Duodenal mucosa (tissue), 2 donors: Measurements from ENCODE around the gene PRPSAP1.
"Not testable (repeated sequence)": the region's sequence is repeated elsewhere in the genome, so short reads cannot be mapped to it uniquely, and the experiment has no call there.

ENCODE experiments used
- H3K27ac ChIP-seq: one replicate; pipeline ENCODE4 v1.7.0; 2013; ENCODE audit warnings: low read depth, low read length
- H3K27me3 ChIP-seq, 2 donors: one replicate each; pipeline ENCODE4 v1.7.0; 2013; ENCODE audit warnings: low read length in 2 of 2, control low read depth in 1 of 2; ENCODE audit not compliant: insufficient read depth in 2 of 2, control insufficient read depth in 1 of 2
- H3K36me3 ChIP-seq, 2 donors: one replicate each; pipeline ENCODE4 v1.7.0; 2013; ENCODE audit warnings: low read length in 2 of 2, control low read depth in 1 of 2; ENCODE audit not compliant: insufficient read depth in 2 of 2, control insufficient read depth in 1 of 2
- H3K4me1 ChIP-seq, 2 donors: one replicate each; pipeline ENCODE4 v1.7.0; 2013; ENCODE audit warnings: low read length in 2 of 2, control low read depth in 1 of 2; ENCODE audit not compliant: insufficient read depth in 2 of 2, control insufficient read depth in 1 of 2
- H3K4me3 ChIP-seq, 2 donors: one replicate each; pipeline ENCODE4 v1.7.0; 2013; ENCODE audit warnings: low read length in 2 of 2, low read depth in 1 of 2
- H3K9ac ChIP-seq, 2 donors: one replicate each; pipeline ENCODE4 v1.7.0; 2013; ENCODE audit warnings: low read length in 2 of 2, low read depth in 1 of 2
- H3K9me3 ChIP-seq, 2 donors: one replicate each; pipeline ENCODE4 v1.7.0; 2013; ENCODE audit warnings: low read length in 2 of 2, control low read depth in 1 of 2; ENCODE audit not compliant: control insufficient read depth in 1 of 2

Gene PRPSAP1

GRCh38 chr17:76270770-76271668 lies 82.7 kb downstream of the PRPSAP1 start:
- H3K27me3 ChIP-seq = no peaks in the 10 kb centered on the region
- H3K4me3 ChIP-seq = peak overlapping the region; percentile 72 to 75
- H3K36me3 ChIP-seq = peaks cover 13 to 24% of the 10 kb centered on the region in 2 donors
- H3K4me1 ChIP-seq = peaks cover 56 to 62% of the 10 kb centered on the region in 2 donors
- peak overlapping the region; percentile 80 to 85 for H3K9ac ChIP-seq
- H3K27ac ChIP-seq = peak overlapping the region; percentile 80
- no peaks in the 10 kb centered on the region for H3K9me3 ChIP-seq

DNA sequence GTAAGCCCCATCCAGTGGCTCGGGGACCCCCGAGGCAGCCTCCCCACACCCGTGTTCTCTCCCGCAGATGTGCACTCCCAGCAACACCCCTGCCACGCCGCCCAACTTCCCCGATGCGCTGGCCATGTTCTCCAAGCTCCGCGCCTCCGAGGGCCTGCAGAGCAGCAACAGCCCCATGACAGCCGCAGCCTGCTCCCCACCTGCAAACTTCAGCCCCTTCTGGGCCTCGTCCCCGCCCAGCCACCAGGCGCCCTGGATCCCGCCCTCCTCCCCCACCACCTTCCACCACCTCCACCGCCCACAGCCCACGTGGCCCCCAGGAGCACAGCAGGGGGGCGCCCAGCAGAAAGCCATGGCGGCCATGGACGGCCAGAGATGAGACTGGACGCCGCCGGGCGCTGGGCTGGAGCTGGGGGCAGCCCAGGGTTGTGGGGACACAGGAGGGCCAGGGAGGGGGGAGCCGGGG lies 83.6 kb downstream of the PRPSAP1 start:
- H3K27me3 ChIP-seq = no peaks in the 10 kb centered on the region
- H3K36me3 ChIP-seq = peaks cover 13 to 24% of the 10 kb centered on the region in 2 donors
- H3K9me3 ChIP-seq = no peaks in the 10 kb centered on the region
- no peak overlapping the region for H3K9ac ChIP-seq
- peaks cover 56 to 62% of the 10 kb centered on the region in 2 donors for H3K4me1 ChIP-seq
- H3K4me3 ChIP-seq = peak overlapping the region in 1 of 2 donors; percentile 51
- H3K27ac ChIP-seq = no peak overlapping the region

GRCh38 chr17:76268991-76269981 lies 84.4 kb downstream of the PRPSAP1 start:
- peak overlapping the region; percentile 13 to 51 for H3K4me3 ChIP-seq
- H3K9ac ChIP-seq = peak overlapping the region in 1 of 2 donors; percentile 42
- H3K4me1 ChIP-seq = peaks cover 59 to 67% of the 10 kb centered on the region in 2 donors
- no peaks in the 10 kb centered on the region for H3K27me3 ChIP-seq
- peaks cover 13 to 24% of the 10 kb centered on the region in 2 donors for H3K36me3 ChIP-seq
- no peaks in the 10 kb centered on the region for H3K9me3 ChIP-seq
- H3K27ac ChIP-seq = no peak overlapping the region

DNA sequence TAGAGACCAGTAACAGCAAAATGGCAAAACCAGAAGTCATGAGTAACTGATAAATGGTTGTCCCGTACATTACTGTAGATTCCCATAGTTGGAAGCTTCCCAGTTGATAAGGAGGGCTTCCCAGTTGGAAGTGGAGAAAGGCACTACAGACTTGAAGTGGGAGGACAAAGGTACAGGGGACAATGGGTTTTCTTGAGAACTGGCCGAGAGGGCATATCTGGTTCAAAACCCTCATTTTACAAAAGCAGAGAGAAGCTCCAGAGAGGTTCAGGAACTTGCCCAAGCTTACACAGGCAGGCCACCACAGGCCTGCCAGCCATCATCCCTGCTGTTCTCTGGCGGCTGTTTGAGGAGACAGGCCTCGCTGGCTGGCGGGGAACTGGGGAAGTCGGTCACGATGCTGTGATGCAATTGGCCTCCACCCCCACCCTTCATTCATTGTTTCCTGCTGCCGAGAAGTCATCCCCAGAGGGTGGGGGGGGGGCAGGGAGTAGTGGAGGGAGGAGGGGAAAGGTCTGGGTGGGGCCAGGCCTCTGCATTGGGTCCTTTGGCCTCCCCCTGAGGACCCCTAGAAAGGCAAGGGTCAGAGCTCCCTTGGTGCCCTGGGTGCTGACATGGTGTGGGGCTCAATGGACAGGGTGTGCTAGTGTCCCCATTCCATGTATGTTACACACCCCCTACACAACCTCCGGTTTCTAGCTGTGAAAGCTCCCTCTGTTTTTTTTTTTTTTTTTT lies 85.5 kb downstream of the PRPSAP1 start:
- H3K9ac ChIP-seq = peak overlapping the region; percentile 67 to 76

GRCh38 chr17:76267581-76268001 lies 86.1 kb downstream of the PRPSAP1 start:
- H3K27me3 ChIP-seq, H3K9me3 ChIP-seq: not testable (repeated sequence)
- Histone ChIP-seq H3K36me3 (peaks cover 13 to 24% of the 10 kb centered on the region in 2 donors), H3K4me3 (peak overlapping the region; percentile 37 to 60), H3K4me1 (peaks cover 67 to 81% of the 10 kb centered on the region in 2 donors), H3K9ac (peak overlapping the region; percentile 67 to 76), H3K27ac (peak overlapping the region; percentile 54)

More for the DNA sequence above, 85.5 kb downstream of the PRPSAP1 start:
- Histone ChIP-seq H3K27ac (peak overlapping the region; percentile 54), H3K9me3 (no peaks in the 10 kb centered on the region), H3K27me3 (no peaks in the 10 kb centered on the region), H3K4me1 (peaks cover 70 to 78% of the 10 kb centered on the region in 2 donors), H3K4me3 (peak overlapping the region; percentile 37 to 60), H3K36me3 (peaks cover 13 to 24% of the 10 kb centered on the region in 2 donors)

- H3K9ac ChIP-seq = peak overlapping the region; percentile 91 to 93
Observed at GRCh38 chr17:76267051-76267576, 86.6 kb downstream of the PRPSAP1 start.

DNA sequence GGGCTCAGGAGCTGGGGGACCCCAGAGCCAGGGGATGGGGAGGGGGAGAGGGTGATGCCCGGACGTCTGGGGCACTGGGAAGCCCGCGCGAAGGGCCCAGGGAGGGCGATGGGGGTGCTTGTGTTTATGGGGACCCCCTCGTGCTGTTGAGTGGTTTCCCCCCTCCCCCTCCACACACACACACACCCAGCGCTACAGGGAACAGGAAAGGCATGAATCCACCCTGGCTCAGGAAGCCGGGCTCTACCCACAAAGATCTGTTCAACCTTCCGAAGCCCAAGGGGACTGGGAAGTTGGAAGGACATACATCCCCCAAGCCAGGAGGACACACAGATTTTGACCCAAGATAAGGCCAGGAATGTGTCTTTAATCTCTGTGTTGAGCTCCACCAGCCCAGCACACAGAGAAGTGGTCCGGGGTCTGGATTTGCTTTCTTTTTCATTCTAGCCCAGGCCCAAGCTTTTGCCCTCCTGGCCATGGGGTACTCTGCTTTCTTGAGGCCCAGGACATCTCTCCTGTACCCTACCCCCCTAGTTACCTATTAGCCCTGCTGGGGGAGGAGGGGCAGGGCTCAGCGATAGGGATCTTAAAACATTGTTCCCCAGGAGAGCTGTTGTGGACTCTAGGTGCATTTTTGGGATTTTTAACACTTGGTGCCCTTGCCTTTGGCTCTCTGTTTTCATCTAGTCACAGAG lies 87.3 kb downstream of the PRPSAP1 start:
- Histone ChIP-seq H3K9me3 (no peaks in the 10 kb centered on the region), H3K27me3 (no peaks in the 10 kb centered on the region), H3K36me3 (peaks cover 13 to 24% of the 10 kb centered on the region in 2 donors), H3K4me1 (peaks cover 66 to 81% of the 10 kb centered on the region in 2 donors), H3K4me3 (peak overlapping the region; percentile 87 to 92), H3K9ac (peak overlapping the region; percentile 91 to 93), H3K27ac (peak overlapping the region; percentile 86)

More at GRCh38 chr17:76267051-76267576, 86.6 kb downstream of the PRPSAP1 start:
- peak overlapping the region; percentile 87 to 92 for H3K4me3 ChIP-seq
- peaks cover 13 to 24% of the 10 kb centered on the region in 2 donors for H3K36me3 ChIP-seq
- H3K4me1 ChIP-seq = peaks cover 65 to 81% of the 10 kb centered on the region in 2 donors
- H3K27me3 ChIP-seq = no peaks in the 10 kb centered on the region
- no peaks in the 10 kb centered on the region for H3K9me3 ChIP-seq
- peak overlapping the region; percentile 48 for H3K27ac ChIP-seq

DNA sequence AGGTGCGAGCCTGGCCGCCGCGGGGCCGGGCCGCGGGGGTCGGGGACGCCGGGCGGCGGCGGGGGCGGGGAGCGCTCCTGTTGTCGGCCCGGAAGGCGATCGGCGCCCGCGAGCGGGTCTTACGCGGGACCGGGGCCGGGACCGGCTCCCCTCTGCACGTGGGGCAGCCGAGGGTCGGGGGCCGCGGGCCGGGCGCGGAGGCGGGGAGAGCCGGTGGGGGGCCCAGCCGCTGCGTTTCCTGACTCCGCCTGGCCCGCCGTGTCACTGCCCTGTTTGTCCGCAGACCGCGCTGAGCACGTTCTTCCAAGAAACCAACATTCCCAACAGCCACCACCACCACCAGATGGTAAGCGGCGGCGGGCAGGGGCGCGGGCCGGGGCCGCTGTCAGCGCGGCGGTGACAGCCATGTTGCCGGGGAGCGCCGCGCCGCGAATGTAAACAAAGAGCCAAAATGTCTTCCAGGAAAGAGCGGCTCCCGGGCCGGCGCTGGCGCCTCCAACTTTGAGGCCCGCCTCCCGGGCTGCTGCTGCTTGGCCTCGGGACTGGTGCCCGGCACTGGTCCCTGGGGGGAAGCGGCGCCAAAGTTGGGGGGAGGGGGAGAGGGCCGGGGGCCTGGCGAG lies 88.0 kb downstream of the PRPSAP1 start:
- Histone ChIP-seq H3K4me1 (peaks cover 63 to 77% of the 10 kb centered on the region in 2 donors), H3K27me3 (no peaks in the 10 kb centered on the region), H3K36me3 (peaks cover 11 to 21% of the 10 kb centered on the region in 2 donors), H3K9me3 (no peaks in the 10 kb centered on the region), H3K27ac (peak overlapping the region; percentile 86), H3K4me3 (peak overlapping the region; percentile 87 to 92), H3K9ac (peak overlapping the region; percentile 91 to 93)
